Hypothalamus (tissue), 51 donors: ENCODE data around the gene KRTAP3-2.
"Not testable (repeated sequence)": the region's sequence is repeated elsewhere in the genome, so short reads cannot be mapped to it uniquely, and the experiment has no call there.

Experiments used
- DNase-seq, 51 donors: peaks; one replicate each; lab custom pipeline; 2025; lab: John Stamatoyannopoulos, UW

KRTAP3-2 gene

DNA sequence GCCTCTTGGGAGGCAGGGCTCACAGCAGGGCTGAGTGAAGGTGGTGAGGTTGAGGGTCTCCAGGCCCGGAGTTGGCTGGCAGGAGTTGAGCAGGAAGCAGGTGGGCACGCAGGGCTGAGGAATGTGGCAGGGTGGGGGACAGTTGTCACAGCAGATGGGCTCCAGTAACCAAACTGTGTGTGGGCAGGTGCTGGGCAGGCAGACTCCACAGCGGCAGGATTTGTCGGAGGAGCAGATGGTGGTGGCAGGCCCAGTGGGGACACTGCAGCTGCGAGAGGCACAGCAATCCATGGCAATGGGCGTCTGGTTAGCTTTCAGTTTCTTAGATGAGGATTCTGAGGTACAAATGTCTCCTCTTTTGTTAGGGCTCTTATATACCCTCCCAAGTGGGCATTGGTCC is at the start of gene KRTAP3-2:
Gene KRTAP3-2, minus strand, starts transcription at position 344 of the 400 bp plus-strand sequence. Its CDS starts 53 bp downstream, at position 291.
- DNase-seq, result not testable (repeated sequence)

DNA sequence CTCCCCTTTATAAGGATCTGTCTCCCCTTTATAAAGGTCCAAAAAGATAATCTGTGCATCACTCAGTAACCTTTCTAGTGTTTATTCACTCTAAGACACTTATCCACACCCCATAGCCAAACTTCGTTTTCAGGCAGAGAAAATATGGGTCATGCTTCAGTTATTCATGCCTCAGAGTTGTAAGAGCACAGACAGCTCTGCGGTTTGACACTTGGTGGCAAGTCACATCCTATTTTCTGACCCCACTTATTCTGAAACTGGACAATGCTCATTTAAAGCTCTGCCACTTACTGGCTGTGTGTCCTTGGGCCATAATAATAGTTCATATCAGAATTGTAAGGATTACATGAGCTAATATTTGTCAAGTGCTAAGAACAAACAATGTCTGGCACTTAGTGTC is 49.4 kb upstream of the KRTAP3-2 start:
- DNase-seq, result no peak

DNA sequence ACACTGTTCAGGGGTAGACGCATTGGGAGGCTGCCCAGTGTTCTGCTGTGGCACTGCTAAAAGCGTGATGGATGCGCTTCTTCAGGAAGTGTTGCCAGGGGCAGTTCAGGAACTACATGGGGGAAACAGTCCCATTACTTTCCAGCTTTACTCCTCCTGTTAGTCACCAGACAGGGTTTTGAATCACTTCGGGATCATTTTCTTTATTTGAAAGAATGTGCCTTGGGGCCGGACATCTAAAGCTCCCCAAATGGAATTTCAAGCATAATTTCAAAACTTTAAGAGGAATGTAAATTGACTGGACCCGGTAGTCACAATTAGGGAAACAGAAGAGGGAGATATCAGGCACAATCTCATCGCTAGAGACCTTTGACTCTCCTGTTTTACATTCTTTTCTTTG is 48.7 kb upstream of the KRTAP3-2 start:
- DNase-seq, result no peak

DNA sequence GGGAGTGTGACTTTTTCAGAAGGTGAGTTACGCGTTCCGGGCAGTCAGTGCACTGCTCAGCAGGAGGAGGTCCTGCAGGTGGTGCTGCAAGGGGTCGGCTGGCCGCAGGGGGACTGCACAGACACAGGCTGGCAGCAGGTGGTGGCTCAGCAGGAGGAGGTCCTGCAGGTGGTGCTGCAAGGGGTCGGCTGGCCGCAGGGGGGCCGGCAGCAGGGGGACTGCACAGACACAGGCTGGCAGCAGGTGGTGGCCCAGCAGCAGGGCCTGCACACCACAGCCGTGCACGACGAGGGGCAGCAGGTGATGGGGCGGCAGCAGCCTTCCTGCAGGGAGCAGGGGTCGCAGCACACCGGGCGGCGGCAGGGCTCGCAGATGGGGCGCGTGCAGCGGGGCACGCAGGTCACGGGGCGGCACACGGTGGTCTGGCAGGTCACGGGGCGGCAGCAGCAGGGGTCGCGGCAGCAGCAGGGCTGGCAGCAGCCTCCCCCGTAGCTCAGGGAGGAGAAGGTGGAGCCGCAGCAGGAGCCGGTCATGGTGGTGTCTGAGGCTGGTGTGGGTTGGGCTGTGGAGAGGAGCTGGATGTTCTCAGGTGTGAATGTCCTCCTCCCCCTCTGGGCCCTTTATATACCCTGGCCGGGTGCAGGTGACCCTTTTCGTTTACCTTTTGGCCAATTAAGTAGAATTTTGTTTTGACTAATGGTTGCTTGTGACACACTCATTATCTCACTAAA is 47.2 kb upstream of the KRTAP3-2 start, which contains the start of gene KRTAP2-1:
Gene KRTAP2-1, minus strand, starts transcription at position 582 of the 731 bp plus-strand sequence. Its CDS starts 49 bp downstream, at position 533.
- DNase-seq, result not testable (repeated sequence)

DNA sequence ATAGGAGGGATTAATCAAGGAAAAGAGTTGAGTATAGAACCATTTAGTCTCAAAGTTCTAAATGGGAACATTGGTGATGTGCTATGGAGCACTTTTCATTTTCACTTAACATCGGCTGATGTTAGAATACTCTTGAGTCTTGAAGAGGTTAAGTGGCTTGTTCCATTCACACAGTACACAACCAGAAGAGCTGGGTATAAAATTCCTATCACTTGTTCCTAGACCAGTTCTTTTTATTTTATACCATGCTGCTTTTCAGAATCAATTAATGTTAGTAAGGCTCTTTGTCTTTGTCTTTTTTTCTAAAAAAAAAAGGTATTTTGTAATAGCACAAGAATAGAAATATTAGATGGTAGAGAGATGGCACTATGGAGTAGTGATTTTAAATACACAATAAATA is 43.2 kb upstream of the KRTAP3-2 start:
- DNase-seq, result no peak

DNA sequence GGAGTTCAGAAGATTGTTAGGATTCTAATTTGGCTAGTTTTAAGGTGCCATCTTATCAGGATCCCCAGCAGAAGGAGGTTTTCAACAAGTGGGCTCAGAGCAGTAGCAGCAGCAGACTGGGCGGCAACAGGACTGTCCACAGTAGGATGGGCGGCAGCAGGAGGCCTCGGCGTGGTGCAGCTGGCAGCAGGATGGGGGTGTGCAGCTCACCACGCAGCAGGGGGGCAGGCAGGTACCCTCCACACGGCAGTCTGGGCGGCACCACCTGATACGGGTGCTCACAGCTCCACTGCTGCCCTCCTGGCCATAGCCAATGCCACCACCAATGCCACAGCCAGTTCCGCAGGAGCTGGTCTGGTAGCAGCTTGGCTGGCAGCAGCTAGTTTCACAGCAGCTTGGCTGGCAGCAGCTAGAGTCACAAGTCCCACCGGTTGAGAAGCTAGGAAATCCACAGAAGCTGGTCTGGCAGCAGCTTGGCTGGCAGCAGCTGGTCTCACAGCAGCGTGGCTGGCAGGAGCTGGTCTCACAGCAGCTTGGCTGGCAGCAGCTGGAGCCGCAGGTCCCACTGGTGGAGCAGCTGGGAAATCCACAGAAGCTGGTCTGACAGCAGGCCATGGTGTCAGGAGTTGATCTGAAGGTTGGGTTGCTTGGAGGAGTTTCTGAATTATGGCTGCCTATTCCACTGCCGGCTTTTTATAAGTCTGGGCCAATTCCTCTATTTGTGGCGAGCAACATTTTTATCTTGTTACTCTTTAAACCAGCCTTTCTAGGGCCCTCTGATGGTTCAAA is 41.3 kb upstream of the KRTAP3-2 start, which contains the start of gene KRTAP1-1:
Gene KRTAP1-1, minus strand, starts transcription at position 668 of the 789 bp plus-strand sequence. Its CDS starts 53 bp downstream, at position 615.
- peak in 2 of 51 donors; percentile 1 to 9 for DNase-seq

DNA sequence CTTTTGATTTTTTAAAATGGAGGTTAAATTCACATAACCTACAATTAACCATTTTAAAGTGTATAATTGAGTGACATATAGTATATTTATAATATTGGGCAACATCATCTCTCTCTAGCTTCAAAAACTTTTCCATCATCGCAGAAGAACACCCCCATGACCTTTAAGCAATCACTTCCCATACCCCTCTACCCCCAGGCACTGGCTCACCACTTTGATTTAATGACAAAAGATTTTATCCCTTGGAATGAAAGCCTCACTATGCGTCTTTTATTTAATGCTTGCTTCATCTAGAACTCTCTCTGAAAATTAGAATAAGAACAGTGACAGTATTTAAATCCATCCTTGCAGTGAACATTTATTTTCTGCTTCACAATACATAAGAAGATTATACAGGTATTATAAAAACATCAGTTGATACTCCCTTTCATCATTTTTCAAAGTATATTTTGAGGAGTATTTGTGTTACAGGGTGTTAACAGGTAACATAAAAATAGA is 38.2 kb upstream of the KRTAP3-2 start:
- no peak for DNase-seq

DNA sequence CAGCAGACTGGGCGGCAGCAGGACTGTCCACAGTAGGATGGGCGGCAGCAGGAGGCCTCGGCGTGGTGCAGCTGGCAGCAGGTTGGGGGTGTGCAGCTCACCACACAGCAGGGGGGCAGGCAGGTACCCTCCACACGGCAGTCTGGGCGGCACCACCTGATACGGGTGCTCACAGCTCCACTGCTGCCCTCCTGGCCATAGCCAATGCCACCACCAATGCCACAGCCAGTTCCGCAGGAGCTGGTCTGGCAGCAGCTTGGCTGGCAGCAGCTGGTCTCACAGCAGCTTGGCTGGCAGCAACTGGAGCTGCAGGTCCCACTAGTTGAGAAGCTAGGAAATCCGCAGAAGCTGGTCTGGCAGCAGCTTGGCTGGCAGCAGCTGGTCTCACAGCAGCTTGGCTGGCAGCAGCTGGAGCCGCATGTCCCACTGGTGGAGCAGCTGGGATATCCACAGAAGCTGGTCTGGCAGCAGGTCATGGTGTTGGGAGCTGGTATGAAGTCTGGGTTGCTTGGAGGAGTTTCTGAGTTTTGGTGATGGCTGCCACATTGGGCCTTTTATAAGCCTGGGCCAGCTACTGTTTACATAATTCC is 34.7 kb upstream of the KRTAP3-2 start, which contains the start of gene KRTAP1-3:
Gene KRTAP1-3, minus strand, starts transcription at position 529 of the 590 bp plus-strand sequence. Its CDS starts 53 bp downstream, at position 476.
- not testable (repeated sequence) for DNase-seq

DNA sequence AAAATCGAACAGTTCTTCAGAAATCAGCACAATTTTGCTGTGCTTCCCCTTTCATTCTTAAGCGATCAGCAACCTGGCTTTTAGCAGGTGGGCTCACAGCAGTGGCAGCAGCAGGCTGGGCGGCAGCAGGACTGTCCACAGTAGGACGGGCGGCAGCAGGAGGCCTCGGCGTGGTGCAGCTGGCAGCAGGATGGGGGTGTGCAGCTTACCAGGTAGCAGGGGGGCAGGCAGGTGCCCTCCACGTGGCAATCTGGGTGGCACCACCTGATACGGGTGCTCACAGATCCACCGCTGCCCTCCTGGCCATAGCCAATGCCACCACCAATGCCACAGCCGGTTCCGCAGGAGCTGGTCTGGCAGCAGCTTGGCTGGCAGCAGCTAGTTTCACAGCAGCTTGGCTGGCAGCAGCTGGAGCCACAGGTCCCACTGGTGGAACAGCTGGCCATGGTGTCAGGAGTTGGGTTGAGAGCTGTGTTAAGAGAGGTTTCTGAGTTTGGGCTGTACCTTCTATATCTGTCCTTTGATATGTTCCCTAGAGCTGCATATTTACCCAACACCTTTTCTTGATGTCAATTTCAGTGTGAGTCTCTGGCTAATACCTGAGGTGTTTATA is 30.0 kb upstream of the KRTAP3-2 start, which contains the start of gene KRTAP1-4:
Gene KRTAP1-4, minus strand, starts transcription at position 563 of the 613 bp plus-strand sequence. Its CDS starts 117 bp downstream, at position 446.
- no peak for DNase-seq

DNA sequence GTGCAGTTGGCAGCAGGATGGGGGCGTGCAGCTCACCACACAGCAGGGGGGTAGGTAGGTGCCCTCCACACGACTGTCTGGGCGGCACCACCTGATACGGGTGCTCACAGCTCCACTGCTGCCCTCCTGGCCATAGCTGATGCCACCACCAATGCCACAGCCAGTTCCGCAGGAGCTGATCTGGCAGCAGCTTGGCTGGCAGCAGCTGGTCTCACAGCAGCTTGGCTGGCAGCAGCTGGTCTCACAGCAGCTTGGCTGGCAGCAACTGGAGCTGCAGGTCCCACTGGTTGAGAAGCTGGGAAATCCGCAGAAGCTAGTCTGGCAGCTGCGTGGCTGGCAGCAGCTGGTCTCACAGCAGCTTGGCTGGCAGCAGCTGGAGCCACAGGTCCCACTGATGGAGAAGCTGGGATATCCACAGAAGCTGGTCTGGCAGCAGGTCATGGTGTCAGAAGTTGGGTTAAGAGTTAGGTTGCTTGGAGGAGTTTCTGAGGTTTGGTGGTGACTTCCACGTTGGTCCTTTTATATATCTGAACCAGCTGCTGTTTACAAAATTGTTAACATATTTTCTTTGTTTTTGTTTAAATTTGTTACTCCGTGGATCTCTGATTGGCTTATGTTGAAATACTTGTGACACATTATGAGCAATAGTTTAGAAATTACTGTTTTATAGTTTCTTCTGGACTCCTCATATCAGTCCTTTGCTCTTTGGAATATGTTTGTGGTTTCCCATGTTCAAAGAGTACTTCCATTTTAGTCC is 27.2 kb upstream of the KRTAP3-2 start, which contains the start of gene KRTAP1-5:
Gene KRTAP1-5, minus strand, starts transcription at position 494 of the 757 bp plus-strand sequence. Its CDS starts 53 bp downstream, at position 441.
- no peak for DNase-seq

DNA sequence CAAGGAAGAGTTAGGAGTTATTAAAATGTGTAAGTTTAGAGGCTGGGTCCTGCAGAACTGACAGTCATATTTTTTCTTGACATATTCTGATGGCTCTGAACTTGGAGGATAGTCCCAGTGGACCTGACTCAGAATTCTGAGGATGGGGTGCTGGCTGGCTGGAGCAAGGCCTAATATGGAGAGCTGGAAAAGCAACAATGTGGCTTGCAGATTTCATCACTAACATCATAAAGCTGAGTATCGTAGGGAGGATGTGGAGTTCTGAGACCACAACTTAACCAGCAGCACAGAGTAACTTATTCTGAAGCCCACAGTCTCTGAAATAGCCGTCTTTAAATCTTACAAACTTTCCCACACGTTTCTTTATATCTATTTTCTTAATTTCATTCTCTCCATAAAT is 25.0 kb upstream of the KRTAP3-2 start:
- no peak for DNase-seq

DNA sequence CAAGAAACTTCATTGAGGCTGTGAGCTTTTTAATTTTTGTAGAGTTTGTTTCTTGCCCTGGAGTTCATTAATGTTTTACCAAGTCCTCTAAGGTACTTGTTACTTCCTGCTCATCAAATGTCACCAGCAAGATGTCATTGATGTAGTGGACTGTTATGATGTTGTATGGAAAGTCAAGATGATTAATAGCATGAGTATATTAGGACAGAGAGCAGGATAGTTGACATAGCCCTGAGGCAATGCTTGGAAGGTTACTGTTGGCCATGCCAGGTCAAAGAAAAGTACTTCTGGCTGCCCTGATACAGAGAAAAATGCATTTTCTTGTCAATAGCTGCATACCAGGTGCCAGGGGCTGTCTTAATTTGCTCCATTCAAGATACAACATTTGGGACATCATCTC is 20.6 kb upstream of the KRTAP3-2 start:
- DNase-seq, result no peak

DNA sequence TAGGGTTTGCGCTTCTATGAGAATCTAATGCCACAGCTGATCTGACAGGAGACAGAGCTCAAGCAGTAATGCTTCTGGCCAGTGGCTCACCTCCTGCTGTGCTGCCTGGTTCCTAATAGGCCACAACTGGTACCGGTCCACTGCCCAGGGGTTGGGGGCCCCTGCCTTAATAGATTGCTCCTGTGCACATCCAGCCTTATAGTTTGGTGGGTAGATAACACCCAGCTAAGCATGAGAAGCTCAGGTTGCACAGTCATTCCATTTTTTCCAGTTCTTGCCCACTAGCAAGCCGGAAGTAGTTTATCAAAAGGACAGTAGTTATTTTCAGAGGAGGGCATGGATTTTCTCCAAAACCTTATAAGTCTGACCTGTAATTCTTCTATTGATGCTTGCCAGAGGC is 19.7 kb upstream of the KRTAP3-2 start:
- DNase-seq, result no peak

DNA sequence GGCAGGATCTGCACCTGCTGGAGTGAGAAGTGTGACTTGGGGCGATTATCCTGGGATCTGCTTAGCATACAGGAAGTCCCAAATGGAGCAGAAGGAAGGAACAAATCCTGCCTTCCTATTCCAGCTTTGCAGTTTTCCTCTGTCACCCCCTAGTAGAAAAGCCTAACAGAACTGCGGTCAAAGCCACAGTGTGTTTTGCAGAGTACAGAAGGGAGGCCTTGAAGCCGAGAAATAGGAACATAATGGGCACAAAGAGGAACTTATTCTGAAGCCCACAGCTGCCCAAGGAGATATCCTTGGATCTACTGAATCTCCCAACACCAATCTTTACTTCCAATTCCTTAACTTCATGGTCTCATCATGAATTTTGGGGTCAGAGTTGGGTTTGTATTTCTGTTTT is 18.8 kb upstream of the KRTAP3-2 start:
- no peak for DNase-seq

DNA sequence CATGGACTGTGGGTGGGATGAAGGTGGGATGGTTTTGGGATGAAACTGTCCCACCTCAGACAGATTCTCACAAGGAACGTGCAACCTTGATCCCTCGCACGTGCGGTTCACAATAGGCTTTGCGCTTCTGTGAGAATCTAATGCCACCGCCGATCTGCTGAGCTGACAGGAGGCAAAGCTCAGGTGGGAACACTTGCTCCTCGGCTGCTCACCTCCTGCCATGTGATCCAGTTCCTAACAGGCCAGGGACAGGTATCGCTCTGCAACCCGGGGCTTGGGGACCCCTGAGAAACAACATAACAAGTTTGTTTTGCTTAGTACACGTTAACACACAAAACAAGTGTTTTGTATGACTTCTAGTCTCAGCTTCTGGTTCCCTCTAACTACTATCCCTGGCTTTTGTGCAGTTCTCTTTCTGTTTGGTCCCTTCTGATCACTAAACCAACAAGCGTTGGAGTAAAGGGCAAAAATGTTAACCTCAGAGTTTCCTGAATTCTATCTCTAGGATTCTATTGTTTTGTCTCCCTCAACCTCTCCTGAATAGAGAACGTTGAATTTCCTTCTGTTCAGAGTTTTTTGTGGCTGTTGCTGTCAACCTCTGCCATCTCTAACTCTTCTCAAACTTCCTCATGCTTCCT is 17.0 kb upstream of the KRTAP3-2 start:
- DNase-seq, result no peak

DNA sequence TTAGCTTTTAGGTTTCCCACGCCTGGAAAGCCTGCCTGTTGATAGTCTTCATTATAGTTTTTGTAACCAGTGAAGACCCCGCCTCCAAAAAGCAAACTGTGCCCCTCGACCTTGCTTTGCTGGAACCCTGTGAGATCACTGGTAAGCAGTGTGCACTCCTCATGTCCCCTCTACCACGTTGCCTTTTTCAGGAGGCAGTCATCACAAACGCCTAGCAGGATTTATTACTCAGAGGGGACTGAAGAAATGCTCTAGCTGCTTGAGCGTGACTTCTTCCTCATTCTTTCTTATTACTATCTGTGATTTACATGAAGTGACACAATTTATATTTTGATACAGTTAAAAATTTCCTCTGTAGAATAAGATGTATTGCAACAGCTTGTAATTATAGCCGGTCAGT is 15.7 kb upstream of the KRTAP3-2 start:
- no peak for DNase-seq

DNA sequence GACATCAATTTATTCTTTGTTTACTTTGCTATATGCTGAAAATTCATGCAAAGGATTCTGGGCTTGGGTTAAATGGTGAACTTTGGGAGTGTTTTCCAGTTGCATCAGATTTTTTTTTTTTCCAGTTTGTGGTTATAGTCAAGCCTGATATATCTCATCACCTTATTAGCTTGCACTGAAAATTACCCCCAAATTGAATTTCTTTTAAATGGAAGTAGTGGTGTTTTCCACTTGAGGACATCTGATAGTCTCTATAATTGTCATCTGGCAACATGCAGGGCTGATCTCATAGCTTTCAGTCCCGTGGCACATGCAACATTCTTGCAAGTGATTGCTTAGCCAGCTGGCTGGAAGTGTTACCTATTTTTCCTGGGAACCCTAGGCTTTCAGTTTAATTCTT is 13.9 kb upstream of the KRTAP3-2 start:
- DNase-seq, result no peak

DNA sequence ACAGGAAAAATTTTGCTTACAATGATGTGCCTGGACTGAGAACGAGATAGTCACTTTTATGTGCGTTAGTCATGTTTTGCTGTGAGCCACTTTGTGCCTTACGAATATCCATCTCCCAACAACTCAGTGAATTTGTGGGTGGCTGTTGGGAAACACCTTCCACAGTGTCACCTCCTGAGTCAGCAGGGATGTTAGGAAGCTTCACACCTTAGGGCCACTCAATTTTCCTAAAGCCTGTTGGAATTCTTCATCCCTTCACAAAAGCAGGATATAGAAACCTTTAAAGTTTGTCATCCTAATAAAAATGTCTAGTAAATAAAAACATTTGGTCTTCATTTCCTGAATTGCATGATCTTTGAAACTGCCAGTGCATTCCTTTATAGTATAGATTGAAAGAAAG is 13.5 kb upstream of the KRTAP3-2 start:
- DNase-seq, result no peak
